Dedifferentiated amniotic fluid mesenchymal stem cell (primary cell): ENCODE data around the gene TP63.

ENCODE experiments used
- DNase-seq: peaks from one replicate; pipeline ENCODE4 v3.0.0-alpha.2; 2016; ENCODE audit errors: extremely low spot score

The TP63 gene

DNA sequence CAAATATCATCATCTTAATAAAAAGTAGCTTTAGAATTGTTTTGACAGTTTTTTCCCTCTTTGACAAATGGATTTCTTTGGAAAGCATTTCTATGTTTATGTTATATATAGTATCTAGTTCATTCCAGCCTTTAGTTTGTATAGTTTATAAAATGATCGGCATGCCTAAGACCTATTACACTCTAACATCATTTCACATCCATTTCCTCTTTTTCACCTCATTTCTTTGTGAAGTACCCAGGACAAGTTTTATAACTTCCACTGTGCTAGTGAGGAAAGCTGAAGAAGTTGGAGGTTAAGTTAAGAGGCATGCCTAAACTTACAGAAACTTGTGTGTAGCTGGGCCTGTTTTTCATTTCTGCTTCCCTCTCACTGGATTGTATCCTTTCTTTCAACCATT is 178.4 kb downstream of the TP63 start:
- no peak for DNase-seq

GRCh38 chr3:189812806-189813465 is 181.7 kb downstream of the TP63 start:
- no peak for DNase-seq

DNA sequence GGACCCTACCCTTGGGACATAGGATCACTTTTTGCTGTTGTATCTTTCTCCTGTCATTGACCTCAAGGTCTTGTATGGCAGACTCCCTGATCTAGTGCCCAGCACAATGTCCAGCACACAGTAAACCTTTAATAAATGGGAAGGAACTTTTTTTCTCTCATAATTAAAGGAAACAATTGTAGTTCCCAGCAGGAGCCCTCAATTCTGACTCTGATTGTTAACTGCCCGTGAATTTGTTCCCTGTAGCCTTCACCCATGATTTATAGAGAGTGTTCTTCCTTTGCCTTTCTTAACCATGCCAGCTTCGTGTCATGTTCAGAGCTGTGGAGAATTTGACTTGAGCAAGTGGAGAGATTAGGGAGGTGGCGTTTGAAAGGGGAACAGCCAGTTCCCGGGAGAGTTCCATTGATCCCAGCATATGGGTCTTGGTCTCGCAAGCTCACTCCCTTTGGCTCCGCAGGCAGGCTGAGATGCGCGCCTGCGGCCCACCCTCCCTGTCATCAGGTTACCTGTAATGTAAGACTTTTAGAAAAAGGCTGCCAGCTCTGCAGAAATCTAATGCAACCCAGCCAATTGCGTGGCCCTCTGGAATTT is 182.6 kb downstream of the TP63 start:
- no peak for DNase-seq

- DNase-seq, result no peak
Observed at GRCh38 chr3:189820365-189820720, 189.2 kb downstream of the TP63 start.

GRCh38 chr3:189821262-189821661 is 190.1 kb downstream of the TP63 start:
- no peak for DNase-seq

DNA sequence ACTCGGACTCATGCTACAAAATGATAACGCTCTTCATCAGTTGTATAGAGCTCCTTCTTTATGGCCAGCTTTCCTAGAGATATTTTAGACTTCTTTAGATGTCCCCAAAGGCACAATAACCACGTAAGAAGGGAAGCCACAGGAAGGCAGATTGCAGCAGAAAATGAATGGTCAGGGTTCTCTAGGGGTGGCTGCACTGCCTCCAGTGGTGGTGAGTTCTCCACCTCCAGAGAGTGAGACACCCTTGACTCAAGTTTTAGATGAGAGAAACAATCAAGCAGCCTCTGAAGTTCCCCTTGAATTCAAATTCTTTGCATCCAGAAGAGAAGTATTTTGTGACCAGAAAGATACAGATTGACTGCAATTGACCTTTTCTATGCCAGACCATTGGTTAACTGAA is 191.5 kb downstream of the TP63 start:
- DNase-seq, result no peak

DNA sequence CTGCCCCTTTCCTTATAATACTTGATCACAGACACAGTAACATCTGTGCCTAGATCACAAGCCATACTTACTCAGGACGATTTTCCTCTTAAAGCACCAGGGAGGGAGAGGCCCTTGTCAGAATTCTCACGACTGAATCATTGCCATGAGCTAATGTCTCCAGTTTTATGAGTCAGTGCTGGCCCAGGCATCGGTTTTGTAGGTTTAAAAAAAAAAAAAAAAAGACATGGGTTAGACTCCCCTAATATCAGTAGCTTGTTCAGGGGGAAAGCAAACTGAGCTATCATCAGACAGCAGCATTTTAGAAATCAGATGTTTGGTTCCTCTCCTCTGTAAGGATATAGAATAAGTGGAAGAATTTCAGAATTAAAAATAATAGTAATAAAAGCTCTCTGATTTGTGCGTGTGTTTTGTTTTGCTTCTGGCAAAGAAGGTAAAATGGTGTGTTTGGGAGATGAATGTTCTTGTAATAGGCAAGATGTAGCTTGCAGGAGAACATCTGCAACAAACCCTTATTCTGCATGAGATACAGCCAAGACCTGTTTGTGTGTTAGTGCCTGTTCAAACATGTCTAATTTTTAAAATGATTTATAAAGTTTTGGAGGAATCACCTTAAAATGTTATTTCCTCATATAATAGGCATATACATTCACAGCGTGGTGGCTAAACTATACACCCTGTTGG is 193.6 kb downstream of the TP63 start:
- peak; percentile 87 for DNase-seq

- no peak for DNase-seq
Observed at GRCh38 chr3:189826566-189826965, 195.4 kb downstream of the TP63 start.

- no peak for DNase-seq
Observed at GRCh38 chr3:189827108-189827507, 195.9 kb downstream of the TP63 start.

DNA sequence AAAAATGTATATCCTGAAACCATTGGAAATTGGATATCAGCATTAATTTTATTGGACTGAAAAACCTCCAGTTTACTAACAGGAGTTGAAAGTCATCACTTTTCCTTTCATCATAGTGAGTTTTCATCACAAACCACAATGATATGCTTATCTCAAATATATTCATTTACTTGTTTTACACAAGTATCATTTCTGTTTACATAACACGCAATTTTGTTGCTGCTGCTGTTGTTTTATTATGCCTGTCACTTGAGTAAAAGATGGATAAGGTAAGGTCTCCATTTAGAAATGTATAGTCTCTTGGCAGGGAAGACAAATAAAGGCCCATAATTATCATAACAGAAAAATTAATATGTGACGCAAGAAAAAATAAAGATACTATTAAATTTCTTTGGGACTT is 199.2 kb downstream of the TP63 start:
- DNase-seq, result no peak

- DNase-seq, result no peak
Observed at GRCh38 chr3:189833266-189833665, 202.1 kb downstream of the TP63 start.

GRCh38 chr3:189833996-189834395 is 202.8 kb downstream of the TP63 start:
- no peak for DNase-seq

DNA sequence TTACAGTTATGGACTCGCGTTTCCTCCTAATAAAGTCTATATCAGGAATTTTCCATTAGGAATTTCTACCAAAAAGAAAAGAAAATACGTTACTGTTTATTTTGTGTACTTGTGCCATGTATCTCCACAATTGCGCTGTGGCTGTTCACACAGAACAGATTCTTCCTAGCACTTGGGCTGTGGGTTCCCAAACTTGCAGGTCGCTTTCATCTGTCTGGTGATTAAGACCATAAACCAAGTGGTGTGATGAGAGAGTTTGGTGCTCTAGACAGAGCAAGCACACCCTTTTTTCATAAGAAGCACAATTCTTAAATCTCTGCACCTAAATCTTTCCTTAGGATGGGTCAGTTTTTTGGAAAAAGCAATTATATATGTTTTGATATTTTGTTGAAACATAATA is 203.3 kb downstream of the TP63 start:
- no peak for DNase-seq

DNA sequence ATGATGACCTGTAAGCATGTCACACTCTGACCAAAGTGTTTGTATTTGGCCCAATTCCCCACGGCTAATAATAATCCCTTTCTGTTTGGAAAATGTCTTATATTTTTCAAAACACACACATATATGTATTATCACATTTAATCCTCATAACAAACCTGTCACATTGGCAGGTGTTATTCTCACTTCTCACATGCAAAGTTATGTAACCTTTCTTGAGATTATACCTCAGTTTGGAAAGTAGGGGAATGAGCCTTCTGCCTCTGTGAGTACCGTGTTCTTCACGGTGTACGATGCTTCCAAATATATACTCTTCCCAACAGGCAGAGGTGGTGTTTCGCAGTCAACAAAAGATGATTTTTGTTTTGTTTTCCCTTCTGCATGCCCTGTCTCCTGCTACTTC is 205.6 kb downstream of the TP63 start:
- no peak for DNase-seq

GRCh38 chr3:189838291-189838690 is 207.1 kb downstream of the TP63 start:
- DNase-seq, result no peak

GRCh38 chr3:189839576-189839975 is 208.4 kb downstream of the TP63 start:
- peak; percentile 52 for DNase-seq

- no peak for DNase-seq
Observed at GRCh38 chr3:189841473-189842205, 210.4 kb downstream of the TP63 start.

- DNase-seq, result no peak
Observed at GRCh38 chr3:189842681-189843602, 211.8 kb downstream of the TP63 start.

DNA sequence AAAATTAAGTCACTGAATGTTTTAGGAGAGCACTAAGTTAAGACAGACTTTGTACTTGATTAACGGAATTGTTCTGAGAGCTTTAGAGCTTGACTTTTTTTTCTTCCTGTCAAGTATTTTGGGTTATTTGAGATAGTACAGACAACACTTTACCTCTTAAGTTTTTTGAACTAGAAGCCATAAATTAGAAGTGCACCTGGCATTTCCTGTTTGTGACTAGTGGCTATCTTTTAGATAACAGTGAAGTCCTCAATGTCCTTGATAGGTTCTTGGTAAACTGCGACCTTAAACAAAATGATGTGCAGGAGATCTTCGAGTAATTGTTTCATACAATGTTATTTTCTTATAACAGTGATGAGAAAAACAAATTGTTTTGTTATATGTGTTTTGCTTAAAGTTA is 213.9 kb downstream of the TP63 start:
- DNase-seq, result no peak

DNA sequence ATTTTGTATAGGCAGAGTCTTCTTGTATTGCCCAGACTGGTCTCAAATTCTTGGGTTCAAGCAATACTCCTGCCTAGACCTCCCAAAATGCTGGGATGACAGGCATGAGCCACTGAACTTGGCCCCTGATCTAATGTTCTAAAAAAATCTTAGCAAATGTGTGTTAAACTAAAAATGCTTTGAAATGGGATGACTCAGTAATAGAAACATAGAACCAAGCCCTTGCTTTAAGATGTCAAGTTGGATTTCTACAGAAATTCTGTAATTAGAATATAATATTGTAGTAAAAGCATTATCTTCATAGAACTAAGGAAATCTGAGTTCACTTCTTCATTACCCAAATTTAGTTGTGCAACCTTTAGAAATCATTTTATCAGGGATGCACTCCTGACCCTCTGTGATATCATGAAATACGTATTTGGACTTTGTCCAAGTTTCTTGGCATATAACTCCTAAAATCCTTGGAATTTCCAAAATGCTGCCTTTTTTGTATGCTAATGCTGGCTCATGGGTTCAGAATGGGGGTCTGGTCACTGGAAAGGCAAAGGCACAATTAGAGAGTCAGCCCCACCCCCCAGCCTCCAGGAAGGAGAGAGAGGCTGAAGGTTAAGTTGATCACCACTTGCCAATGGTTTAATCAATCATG is 217.3 kb downstream of the TP63 start:
- no peak for DNase-seq

- DNase-seq, result no peak
Observed at GRCh38 chr3:189849262-189849661, 218.1 kb downstream of the TP63 start.
